ENCODE measurements around the gene CCDC34.

Gene CCDC34

DNA sequence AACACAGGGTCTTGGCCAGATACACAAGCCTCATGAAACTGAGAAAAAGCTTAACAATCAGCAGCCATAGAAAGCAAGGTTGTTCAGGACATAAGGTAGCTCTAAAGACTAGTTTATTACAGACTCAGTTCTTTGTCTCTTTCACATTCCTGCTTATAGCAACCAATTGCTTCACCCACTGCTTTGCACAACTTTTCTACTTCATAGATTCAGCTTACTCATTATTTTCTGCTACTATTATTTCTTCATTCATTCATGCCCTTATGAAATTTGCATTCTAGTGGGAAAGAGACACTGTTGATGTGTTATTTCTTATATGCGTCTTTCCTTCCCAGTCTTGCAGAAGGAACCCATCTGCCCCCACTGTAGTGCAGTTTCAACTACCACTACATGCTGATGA lies 4.7 kb downstream of the CCDC34 start:
- no peak for TF ChIP-seq CTCF (conservative IDR thresholded peaks at IDR 0.05)
- peak overlapping the region; percentile 43; the same call in 1 of the 2 replicates for H3K27ac ChIP-seq

GRCh38 chr11:27357250-27357649 lies 5.8 kb downstream of the CCDC34 start:
- no peak for TF ChIP-seq CTCF (conservative IDR thresholded peaks at IDR 0.05)
- peak overlapping the region; percentile 43 for H3K27ac ChIP-seq

DNA sequence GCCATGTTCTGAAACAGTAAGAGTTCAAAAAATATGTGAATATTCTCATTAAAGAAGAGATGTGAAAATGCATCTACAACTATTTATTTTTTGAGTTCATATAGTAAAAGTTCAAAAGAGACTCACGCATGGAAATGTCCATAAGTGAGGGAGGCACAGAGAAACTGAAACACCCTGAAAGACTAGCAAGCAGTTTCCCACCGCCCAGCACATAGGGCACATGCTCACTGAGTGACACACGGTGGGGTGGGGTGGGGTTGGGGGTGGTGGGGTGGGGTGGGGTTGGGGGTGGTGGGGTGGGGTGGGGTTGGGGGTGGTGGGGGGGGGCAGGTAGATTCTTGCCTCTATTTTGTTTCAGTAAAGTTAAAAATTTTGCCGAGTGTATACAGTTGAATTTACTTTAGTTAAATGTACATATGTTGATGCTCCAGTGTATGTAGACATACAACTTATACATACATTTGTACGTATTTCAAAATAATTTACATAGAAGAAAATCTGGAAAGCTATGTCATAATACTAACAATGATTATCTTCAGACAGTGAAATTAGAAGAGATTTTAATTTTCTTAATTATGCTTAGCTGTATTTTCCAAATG lies 6.3 kb downstream of the CCDC34 start:
- H3K27ac ChIP-seq = peak overlapping the region; percentile 43
- no peak for TF ChIP-seq CTCF (conservative IDR thresholded peaks at IDR 0.05)

GRCh38 chr11:27355575-27356104 lies 7.4 kb downstream of the CCDC34 start:
- TF ChIP-seq CTCF (conservative IDR thresholded peaks at IDR 0.05) = no peak
- no peak overlapping the region for H3K27ac ChIP-seq

- H3K27ac ChIP-seq = no peak overlapping the region
- TF ChIP-seq CTCF (conservative IDR thresholded peaks at IDR 0.05) = no peak
These were observed 8.6 kb downstream of the CCDC34 start for GRCh38 chr11:27354359-27354965.

DNA sequence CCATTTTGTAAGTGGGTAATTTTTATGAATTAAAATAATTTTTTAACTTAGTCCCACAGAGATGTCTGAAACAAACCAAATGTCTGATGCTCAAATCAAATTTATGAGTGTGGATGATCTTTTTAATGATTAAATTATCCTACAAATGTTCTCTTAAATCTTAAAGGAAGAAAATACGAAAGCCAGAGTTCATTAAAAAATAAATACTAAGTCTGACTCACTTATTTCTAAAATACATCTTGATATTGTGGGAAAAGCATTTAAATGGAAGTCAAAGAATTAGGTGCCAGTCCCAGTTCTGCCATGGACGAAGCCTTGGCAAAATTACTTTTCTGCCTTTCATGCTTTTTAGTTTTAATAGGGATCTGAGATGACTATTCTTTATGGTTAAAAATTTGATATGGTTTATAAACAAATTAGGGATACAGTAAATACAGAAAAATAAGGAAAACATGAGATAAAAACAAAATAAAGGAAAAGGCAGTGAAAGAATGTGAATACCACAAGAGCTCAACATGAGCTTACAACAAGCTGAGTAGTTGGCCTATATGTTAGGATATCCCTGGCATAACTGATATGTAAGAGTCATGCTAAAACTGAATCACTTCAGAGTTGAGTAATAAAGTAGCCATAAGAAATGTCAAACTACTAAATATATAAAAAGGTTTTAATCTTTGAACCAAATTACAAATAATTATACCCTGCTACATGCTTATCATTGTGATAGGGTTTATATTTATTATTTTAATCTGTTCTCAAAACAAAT lies 9.2 kb downstream of the CCDC34 start:
- H3K27ac ChIP-seq = no peak overlapping the region
- no peak for TF ChIP-seq CTCF (conservative IDR thresholded peaks at IDR 0.05)

GRCh38 chr11:27352781-27353180 lies 10.2 kb downstream of the CCDC34 start:
- no peak for TF ChIP-seq CTCF (conservative IDR thresholded peaks at IDR 0.05)
- H3K27ac ChIP-seq = no peak overlapping the region
